HG02870 (cell line): Measurements from ENCODE around the gene WDR18.
"Not testable (repeated sequence)": the region's sequence is repeated elsewhere in the genome, so short reads cannot be mapped to it uniquely, and the experiment has no call there.

ENCODE experiments used
- ATAC-seq: cut with Tn5 transposase; IDR thresholded peaks from one replicate; pipeline ENCODE4 v1.9.1; 2021; ENCODE audit warnings: mild to moderate bottlenecking, moderate library complexity; ENCODE audit not compliant: unreplicated experiment

The WDR18 gene

GRCh38 chr19:1018393-1018792 lies 34.2 kb downstream of the WDR18 start:
- no peak for ATAC-seq

DNA sequence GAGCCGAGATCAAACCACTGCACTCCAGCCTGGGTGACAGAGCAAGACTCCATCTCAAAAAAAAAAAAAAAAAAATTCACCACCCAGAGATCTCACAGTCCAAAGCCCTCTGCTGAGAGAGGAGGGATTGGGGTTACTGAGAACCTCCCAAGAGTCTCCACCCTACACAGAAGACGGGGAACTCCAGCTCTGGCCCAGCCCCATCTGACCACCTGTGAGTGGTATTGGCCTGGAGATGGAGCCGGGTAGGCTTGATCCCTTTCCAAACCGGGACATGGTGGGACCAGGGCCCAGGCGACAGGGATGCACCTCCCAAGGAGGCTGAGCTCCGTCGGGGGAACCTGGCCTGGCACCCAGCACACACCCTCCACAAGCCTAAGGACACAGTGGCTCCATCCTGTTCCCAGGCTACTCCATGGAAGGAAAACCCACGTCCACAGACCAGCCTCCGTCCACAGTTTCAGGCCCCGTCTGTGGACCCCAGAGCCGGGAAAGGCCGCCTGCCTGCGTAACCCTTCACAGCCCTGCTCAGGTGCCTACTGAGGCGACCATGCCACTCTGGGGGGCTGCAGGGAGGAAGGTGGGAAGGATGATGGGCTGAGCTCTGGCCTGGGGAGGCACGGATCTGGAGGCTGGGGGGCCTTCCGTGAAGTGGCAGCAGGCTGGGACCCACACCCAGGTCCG lies 34.9 kb downstream of the WDR18 start:
- no peak for ATAC-seq

- no peak for ATAC-seq
These were observed 35.4 kb downstream of the WDR18 start for GRCh38 chr19:1019616-1019961.

DNA sequence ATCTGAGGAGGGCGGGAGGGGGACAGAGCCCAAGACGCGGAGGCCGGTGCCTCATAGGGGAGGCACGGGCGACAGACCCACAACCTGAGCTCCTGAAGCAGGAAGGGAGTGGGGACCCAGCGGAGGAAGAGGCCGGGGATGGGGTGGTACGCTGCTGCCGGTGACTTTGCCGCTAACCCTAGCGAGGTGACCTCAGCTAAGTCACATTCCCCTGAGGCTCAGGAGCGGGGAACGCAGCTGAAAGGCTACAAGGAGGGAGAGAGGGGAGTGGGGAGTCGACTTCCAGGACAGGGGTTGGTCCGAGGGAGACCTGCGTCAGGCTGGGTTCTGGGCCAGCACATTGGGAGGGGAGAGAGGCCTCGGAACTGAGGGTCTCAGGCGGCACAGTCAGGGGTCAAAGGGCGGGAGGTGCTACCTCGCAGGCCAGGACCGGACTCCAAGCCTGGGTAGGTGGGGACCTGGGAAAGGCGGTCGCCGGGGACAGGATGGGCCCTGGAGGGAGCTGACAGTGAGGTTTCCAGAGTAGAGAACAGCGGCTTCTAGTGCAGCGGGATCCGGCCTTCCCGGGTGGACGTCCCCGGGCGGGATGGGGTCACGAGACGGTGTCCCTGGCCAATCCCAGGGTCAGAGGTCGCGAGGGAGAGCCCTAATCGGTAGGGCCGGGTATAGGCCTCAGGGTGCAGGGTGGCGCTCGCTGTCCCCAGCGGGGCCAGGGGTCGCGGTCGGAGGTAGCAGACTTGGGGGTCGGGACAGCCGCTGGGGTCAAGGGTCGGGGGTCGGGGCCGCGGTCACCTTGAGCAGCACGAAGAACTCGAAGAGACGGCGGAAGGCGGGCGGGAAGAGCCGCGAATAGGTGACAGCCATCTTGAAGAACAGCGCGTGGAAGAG lies 36.1 kb downstream of the WDR18 start:
- ATAC-seq, result no peak

DNA sequence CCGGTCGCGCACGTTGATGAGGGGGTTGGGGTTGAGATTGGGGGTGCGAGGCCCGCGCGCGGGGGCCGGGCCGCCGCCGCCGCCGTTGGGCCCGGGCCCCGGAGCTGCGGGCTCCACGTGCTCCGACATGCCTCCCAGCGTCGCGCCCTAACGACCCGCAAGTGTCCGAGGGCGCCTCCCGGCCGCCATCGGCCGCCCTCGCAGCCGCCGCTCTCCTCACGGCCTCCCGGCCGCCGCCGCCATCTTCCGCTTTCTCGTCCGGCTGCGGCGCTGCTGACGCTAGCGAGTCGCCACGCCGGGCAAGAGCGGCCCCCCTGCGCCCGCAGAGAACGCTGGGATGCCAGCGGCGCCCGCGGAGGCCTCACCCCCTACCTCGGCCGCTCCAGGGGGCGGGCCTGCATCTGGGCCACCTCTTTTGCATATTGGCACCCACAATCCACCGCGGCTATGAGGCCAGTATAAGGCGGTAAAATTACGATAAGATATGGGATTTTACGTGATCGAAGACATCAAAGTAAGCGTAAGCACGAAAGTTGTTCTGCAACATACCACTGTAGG lies 36.8 kb downstream of the WDR18 start, which contains the start of gene TMEM259:
TSS of gene TMEM259 (minus strand) at position 256 of the 558 bp plus-strand sequence. CDS start at position 129, 127 bp downstream.
- ATAC-seq, result peak; percentile 69

GRCh38 chr19:1023883-1024188 lies 39.7 kb downstream of the WDR18 start:
- not testable (repeated sequence) for ATAC-seq

DNA sequence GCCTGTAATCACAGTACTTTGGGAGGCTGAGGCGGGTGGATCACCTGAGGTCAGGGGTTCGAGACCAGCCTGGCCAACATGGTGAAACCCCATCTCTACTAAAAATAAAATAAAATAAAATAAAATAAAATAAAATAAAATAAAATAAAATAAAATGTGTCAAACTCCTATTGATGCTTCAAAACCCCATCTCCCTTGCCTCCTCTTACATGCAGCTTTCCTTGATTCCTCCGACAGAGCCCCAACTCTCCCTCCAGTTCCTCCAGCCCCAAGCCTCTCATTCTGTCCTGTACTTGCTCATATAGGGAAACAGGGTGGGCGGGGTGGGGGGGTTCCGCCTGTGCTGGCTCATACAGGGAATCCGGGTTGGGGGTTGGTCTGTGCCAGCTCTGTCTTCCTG lies 40.9 kb downstream of the WDR18 start:
- ATAC-seq, result not testable (repeated sequence)

GRCh38 chr19:1025960-1026782 lies 42.0 kb downstream of the WDR18 start, which contains the start of gene CNN2:
Gene CNN2 (plus strand): TSS chr19:1026608. CDS start chr19:1026662, 54 bp downstream.
- no peak for ATAC-seq

DNA sequence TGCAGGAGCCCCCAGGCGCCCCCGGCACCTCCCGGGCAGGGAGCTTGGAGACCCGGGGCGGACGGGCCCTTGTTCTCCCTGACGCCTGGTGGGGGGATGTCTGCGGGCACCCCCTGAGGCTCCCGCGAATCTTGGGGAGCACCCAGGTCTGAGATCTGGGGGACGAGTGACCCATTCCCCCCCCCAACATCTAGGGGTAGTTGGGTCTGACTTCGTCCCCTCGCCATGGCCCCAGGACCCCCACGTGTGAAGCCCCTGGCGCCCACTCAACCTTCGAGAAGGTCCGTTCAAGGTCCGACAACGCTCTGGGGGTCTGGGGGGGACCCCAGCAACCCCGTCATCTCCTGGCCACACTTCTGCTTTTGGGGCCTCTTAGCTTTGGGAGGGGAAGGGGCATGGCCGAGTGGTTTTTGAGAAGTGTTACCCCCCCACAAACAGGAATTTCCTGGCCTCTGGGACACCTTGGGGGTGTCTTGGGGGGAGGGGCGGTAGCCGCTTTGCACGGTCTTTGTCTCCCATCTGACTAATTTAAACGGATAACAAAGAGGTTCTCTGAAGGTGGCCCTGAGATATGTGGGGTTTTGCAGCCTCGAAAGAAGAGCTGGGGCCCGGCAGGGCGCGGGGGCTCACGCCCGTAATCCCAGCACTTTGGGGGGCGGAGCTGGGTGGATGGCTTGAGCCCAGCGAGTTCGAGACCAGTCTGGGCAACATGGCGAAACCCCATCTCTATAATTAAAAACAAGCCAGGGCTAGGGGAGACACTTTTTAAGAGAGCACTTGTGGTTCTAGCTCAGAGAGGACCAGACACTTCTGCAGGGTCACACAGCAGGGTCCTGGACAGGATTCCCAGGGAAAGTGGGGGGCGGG lies 42.9 kb downstream of the WDR18 start:
- no peak for ATAC-seq

DNA sequence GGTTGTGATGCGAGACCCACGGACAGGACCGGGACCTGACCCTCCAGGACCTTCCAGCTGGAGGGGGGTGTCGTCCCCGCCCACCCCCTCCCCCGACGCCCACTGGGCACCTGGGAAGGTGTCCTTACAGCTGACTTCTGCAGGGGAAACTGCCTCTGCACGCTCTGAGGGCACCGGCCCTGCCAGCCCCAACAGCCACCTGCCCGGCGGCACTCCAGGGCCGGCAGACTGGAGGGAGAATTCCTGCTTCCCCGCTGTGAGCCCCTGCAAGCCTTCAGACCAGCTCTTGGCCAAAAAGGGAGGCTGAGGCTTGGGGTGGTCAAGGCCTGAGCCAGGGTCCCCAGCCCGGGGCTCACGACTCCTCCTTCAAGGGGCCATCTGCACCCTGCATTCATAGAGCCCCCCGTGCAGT lies 43.5 kb downstream of the WDR18 start:
- ATAC-seq, result no peak

DNA sequence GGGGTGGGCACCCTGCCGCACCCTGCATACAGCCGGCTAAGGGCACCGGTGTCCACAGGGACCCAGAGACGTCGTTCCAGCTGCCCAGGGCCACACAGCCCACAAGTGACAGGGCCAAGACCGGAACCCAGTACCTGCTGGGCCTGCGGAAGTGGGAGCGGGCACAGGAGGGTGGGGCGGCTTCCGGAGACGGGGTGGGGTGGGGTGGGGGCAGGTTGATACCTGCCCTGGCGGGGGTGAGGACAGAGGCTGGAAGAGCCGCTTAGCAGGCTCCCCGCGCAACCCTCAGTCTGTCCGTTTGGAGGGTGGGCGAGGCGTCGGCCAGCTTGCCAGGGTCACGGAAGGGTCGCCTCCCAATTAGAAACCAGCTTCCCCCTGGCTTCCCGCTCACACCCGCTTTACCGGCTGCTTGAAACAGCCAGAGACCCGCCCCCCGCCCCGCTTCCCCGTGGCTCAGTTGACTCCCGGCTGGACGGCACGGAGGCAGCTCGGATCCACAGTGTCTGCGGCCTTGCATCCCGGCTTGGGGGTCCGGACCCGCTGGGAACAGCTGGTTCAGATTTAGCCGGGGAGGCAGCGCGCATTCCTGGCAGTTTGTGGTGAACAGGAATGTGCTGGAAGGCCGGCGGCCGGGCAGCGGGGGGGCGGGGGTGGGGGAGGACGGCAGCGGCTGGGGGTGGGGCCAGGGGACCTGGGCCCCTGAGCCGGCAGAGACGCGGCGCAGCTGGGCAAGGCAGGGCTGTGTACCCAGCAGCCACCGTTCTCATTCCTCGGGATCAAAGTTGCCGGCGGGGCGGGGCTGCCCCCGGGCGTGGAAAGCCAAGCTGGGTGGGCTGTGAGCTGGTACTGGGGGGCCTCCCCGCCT lies 44.1 kb downstream of the WDR18 start:
- no peak for ATAC-seq

DNA sequence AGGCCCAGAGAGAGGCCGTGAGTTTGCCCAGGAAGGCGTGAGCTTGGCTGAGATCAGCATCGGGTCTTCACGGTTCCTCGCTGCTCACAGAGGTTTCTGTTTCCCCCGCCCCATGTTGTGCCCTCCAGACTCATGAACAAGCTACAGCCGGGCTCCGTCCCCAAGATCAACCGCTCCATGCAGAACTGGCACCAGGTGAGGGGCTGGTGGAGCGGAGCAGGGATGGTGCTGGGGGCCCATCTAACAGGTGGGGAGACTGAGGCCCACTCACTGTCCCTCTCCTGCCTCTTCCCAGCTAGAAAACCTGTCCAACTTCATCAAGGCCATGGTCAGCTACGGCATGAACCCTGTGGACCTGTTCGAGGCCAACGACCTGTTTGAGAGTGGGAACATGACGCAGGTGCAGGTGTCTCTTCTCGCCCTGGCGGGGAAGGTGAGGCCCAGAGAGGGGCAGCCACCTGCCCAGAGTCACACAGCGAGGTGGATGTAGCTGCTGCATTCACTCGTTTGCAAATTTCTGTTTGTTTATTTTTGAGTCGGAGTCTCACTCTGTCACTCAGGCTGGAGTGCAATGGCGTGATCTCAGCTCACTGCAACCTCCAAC lies 48.2 kb downstream of the WDR18 start:
- ATAC-seq, result no peak

DNA sequence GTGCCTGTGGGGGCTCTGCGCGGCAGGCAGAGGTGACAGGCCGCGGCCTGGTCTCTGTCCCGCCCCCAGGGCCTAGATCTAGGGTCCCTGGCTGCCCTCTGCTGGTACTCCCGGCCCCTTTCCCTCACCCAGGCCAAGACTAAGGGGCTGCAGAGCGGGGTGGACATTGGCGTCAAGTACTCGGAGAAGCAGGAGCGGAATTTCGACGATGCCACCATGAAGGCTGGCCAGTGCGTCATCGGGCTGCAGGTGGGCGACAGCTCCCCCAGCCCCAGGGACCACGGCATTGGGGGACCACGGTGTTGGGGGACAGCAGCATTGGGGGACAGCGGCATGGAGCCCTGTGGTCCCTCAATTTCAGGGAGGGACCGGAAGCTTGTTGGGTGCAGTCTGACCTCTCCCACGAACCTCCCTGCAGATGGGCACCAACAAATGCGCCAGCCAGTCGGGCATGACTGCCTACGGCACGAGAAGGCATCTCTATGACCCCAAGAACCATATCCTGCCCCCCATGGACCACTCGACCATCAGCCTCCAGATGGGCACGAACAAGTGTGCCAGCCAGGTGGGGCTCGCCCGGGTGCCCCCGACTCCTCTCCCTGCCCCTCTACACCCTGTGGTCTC lies 52.0 kb downstream of the WDR18 start:
- no peak for ATAC-seq

DNA sequence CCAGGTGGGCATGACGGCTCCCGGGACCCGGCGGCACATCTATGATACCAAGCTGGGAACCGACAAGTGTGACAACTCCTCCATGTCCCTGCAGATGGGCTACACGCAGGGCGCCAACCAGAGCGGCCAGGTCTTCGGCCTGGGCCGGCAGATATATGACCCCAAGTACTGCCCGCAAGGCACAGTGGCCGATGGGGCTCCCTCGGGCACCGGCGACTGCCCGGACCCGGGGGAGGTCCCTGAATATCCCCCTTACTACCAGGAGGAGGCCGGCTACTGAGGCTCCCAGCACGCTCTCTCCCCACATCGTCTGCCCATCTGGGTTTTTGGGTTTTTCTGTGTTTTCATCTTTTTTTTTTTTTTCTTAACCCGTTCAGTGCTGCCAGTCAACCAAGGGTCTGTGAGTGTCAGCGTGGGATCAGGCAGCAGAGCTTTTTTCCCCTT lies 53.5 kb downstream of the WDR18 start:
- no peak for ATAC-seq

- ATAC-seq, result no peak
These were observed 55.0 kb downstream of the WDR18 start for GRCh38 chr19:1038978-1039645.

DNA sequence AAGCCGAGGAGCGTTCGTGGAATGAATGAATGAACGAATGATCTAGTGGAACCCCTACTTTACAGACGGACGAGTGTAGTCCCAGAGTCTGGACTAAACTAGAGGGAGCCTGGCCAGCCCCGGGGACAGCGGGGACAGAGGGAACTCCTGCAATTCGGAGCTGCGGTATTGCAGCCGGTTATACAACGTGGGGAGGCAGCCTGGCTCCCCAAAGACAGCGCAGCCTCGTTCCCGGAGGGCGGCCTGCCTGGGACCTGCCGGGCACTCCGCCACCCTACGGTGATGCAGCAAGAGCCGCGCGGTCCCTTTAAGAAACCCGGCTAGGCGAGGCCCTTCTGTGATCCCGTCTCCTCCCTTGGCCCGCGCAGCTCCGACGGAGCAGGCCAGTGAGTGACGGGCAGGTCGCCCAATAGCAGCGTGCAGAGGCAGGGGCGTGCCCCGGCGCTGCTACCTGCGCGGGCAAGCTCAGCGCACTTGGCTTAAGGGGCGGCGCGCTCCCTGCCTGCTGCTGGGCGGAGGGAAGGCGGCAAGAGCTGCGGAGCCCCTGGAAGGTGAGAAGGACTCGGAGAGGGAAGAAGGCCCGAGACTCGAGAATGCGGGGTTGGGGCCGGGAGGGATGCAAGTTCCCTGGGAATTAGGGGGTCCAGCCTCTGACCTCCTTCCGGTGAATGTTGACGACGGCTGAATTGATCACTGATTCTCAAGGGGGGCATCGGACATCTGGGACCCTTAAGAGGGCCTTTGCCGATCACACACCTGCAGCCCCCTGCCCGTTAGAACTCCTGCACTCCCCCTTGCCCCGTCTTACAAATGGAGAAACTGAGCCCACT lies 55.7 kb downstream of the WDR18 start, which contains the start of gene ABCA7:
TSS of gene ABCA7 (plus strand) at position 462 of the 830 bp plus-strand sequence. CDS start 1,255 bp downstream, outside the sequence.
- peak; percentile 70 for ATAC-seq
